IgD-negative memory B cell (primary cell): ENCODE measurements around the gene TMEM167B. TPM values are rescaled to one million over a fixed set of nuclear protein-coding genes. Genes with fewer than 3 reads are reported as not detected.

ENCODE experiments used
- H3K27ac Mint-ChIP-seq, 3 donors: one replicate each; pipeline ENCODE4 v1.8.0; 2020 to 2022; ENCODE audit warnings: mild to moderate bottlenecking in 3 of 3, mixed read lengths in 3 of 3, moderate library complexity in 1 of 3
- H3K27me3 Mint-ChIP-seq: one replicate; pipeline ENCODE4 v1.8.0; 2021; ENCODE audit warnings: mixed read lengths
- H3K36me3 Mint-ChIP-seq: one replicate; pipeline ENCODE4 v1.8.0; 2020; ENCODE audit warnings: mild to moderate bottlenecking, mixed read lengths
- H3K4me1 Mint-ChIP-seq, 3 donors: one replicate each; pipeline ENCODE4 v1.8.0; 2020 to 2022; ENCODE audit warnings: mixed read lengths in 3 of 3, mild to moderate bottlenecking in 1 of 3
- H3K4me3 Mint-ChIP-seq, 4 donors: one replicate each; pipeline ENCODE4 v1.8.0; 2020 to 2022; ENCODE audit warnings: mild to moderate bottlenecking in 4 of 4, mixed read lengths in 4 of 4, moderate library complexity in 3 of 4
- H3K9me3 Mint-ChIP-seq, 3 donors: one replicate each; pipeline ENCODE4 v1.8.0; 2020 to 2021; ENCODE audit warnings: mixed read lengths in 3 of 3, mild to moderate bottlenecking in 1 of 3
- polyA plus RNA-seq: library from polyadenylated mRNA; unstranded; fragments of 300-500 nt; fragmentation: Illumina TruSeq; gene quantifications from one replicate; pipeline ENCODE4 v1.2.3, GENCODE V29; 2021

The TMEM167B gene
- polyA plus RNA-seq, 1 donor from 2014 or later, result 34.8 TPM

GRCh38 chr1:109094871-109095270, 4.3 kb downstream of the TMEM167B start:
- H3K27ac Mint-ChIP-seq, result peak overlapping the region in 1 of 3 donors; percentile 48
- peaks cover 1% of the 10 kb centered on the region for H3K36me3 Mint-ChIP-seq
- peak overlapping the region in 1 of 4 donors; percentile 60 for H3K4me3 Mint-ChIP-seq
- no peaks in the 10 kb centered on the region for H3K27me3 Mint-ChIP-seq
- peaks cover 22 to 30% (median 29%) of the 10 kb centered on the region in 3 donors for H3K4me1 Mint-ChIP-seq
- H3K9me3 Mint-ChIP-seq, result no peaks in the 10 kb centered on the region

- H3K9me3 Mint-ChIP-seq, result no peaks in the 10 kb centered on the region
- H3K27ac Mint-ChIP-seq, result no peak overlapping the region
- H3K27me3 Mint-ChIP-seq, result no peaks in the 10 kb centered on the region
- peak overlapping the region in 1 of 4 donors; percentile 60 for H3K4me3 Mint-ChIP-seq
- H3K36me3 Mint-ChIP-seq, result peaks cover 1% of the 10 kb centered on the region
- peaks cover 18 to 27% (median 26%) of the 10 kb centered on the region in 3 donors for H3K4me1 Mint-ChIP-seq
These were observed 5.1 kb downstream of the TMEM167B start for GRCh38 chr1:109095631-109096030.

- no peak overlapping the region for H3K27ac Mint-ChIP-seq
- peak overlapping the region in 1 of 4 donors; percentile 10 for H3K4me3 Mint-ChIP-seq
- peaks cover 1% of the 10 kb centered on the region for H3K36me3 Mint-ChIP-seq
- H3K27me3 Mint-ChIP-seq, result no peaks in the 10 kb centered on the region
- H3K4me1 Mint-ChIP-seq, result peaks cover 18 to 27% (median 25%) of the 10 kb centered on the region in 3 donors
- H3K9me3 Mint-ChIP-seq, result no peaks in the 10 kb centered on the region
These were observed 5.6 kb downstream of the TMEM167B start for GRCh38 chr1:109096120-109096519.

- Mint-ChIP-seq H3K4me1 (peaks cover 8 to 12% (median 10%) of the 10 kb centered on the region in 3 donors), H3K27me3 (no peaks in the 10 kb centered on the region), H3K4me3 (peak overlapping the region; percentile 90 to 98 (median 96)), H3K9me3 (no peaks in the 10 kb centered on the region), H3K36me3 (peaks cover 1% of the 10 kb centered on the region), H3K27ac (peak overlapping the region; percentile 93 to 98 (median 97))
These were observed 9.6 kb downstream of the TMEM167B start for GRCh38 chr1:109099938-109100773.

DNA sequence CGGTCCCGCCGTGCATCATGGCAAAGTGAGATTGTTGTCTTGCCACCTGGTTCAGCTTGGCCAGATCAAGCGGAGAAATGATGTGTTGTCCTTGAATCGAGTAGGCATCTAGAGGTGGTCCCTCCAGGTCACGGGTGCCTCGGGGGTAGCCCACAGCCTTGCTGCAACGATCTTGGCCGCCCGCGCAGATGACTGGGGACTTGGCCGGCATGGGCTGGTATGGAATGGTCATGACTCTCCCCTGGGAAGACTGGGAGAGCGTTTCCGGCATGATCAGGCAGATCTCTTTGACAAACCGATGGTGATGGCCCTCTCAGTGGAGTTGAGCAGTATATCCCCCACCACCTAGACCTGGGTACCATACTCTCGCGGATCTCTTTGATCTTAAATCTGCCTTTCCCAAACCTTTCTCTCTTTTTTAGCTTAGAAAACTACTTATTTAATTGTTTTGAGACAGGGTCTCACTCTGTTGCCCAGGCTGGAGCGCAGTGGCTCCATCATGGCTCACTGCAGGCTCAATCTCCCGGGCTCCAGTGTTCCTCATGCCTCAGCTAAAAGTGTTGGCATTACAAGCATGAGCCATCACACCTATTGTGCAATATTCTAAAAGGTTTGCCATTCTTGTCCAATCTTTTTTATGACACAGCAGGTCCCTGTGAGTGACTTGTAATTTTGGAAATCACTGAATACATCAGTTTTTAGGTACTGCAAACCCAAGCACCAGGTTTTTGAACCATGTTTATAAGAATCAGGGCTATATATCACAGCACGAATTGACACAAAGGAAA, 14.0 kb downstream of the TMEM167B start:
- H3K4me1 Mint-ChIP-seq, result peaks cover 6 to 14% (median 9%) of the 10 kb centered on the region in 3 donors
- H3K4me3 Mint-ChIP-seq, result peak overlapping the region in 1 of 4 donors; percentile 6

DNA sequence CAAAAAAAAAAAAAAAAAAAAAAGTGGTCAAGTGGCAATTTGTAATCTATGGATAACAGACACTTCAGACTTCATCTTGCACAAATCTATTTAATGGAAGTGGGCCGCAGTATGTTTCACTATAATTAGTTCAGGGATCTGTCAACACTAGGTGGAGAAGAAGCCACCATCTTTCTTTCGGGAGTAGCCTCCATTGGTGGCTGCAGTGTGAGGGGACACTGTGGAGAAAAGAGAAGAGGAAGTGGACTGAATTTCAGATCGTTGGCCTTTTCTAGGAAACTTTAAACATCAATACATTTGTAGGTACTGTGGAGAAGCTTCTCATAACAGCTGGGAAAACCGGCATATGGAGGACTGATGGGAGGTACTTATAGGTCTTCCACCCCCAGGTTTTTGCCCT, 15.3 kb downstream of the TMEM167B start:
- peaks cover 2% of the 10 kb centered on the region for H3K27me3 Mint-ChIP-seq
- H3K36me3 Mint-ChIP-seq, result no peaks in the 10 kb centered on the region

More for the DNA sequence above, 14.0 kb downstream of the TMEM167B start:
- no peaks in the 10 kb centered on the region for H3K27me3 Mint-ChIP-seq
- peak overlapping the region in 2 of 3 donors; percentile 8 to 27 for H3K27ac Mint-ChIP-seq
- no peaks in the 10 kb centered on the region for H3K9me3 Mint-ChIP-seq
- no peaks in the 10 kb centered on the region for H3K36me3 Mint-ChIP-seq

DNA sequence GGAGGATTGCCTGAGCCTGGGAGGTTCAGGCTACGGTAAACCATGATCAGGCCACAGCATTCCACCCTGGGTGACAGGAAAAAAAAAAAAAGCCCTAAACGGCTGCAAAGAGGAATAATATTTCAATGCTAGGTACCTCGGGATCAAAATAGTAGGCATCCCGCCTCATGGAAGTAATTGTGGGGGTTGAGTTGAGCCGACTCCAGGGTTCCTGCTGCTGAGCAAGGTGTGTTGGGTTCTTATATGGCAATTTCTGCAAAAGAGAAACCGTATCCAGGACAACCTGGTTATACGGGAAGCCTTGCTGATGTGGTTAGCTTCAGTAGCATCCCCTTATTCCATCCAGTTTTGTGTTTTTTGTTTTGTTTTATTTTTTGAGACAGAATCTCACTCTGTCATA, 17.2 kb downstream of the TMEM167B start:
- Mint-ChIP-seq H3K27me3 (peaks cover 10% of the 10 kb centered on the region), H3K27ac (no peak overlapping the region), H3K36me3 (peaks cover 2% of the 10 kb centered on the region), H3K9me3 (no peaks in the 10 kb centered on the region), H3K4me3 (no peak overlapping the region), H3K4me1 (peaks cover 5 to 13% (median 7%) of the 10 kb centered on the region in 3 donors)

More for the DNA sequence above, 15.3 kb downstream of the TMEM167B start:
- Mint-ChIP-seq H3K27ac (no peak overlapping the region), H3K4me1 (peaks cover 3 to 7% (median 5%) of the 10 kb centered on the region in 3 donors), H3K4me3 (peak overlapping the region in 1 of 4 donors; percentile 47), H3K9me3 (no peaks in the 10 kb centered on the region)

DNA sequence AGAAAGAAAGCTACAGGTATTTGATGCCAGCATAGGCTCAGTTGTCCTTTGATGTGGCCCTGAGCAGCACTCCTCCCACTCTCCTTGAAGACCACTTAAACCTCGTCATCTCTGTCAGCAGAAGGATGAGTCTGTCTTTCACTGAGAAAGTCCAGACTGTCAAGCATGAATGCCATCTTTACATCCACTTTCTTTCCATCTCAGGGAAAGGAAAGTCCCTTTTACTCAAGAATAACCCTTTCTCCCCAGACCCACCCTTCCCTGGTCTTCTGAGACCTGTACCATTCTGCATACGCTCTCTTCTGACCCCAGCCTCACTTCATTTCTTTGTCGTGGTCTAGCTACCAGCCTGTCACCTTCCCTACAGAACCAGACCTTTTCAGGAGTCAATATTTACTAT, 19.3 kb downstream of the TMEM167B start:
- peaks cover 2% of the 10 kb centered on the region for H3K36me3 Mint-ChIP-seq
- H3K27ac Mint-ChIP-seq, result peak overlapping the region in 1 of 3 donors; percentile 22
- peaks cover 0 to 3% (median 0%) of the 10 kb centered on the region in 3 donors for H3K9me3 Mint-ChIP-seq
- peaks cover 11 to 20% (median 17%) of the 10 kb centered on the region in 3 donors for H3K4me1 Mint-ChIP-seq
- peaks cover 24% of the 10 kb centered on the region for H3K27me3 Mint-ChIP-seq
- H3K4me3 Mint-ChIP-seq, result no peak overlapping the region

DNA sequence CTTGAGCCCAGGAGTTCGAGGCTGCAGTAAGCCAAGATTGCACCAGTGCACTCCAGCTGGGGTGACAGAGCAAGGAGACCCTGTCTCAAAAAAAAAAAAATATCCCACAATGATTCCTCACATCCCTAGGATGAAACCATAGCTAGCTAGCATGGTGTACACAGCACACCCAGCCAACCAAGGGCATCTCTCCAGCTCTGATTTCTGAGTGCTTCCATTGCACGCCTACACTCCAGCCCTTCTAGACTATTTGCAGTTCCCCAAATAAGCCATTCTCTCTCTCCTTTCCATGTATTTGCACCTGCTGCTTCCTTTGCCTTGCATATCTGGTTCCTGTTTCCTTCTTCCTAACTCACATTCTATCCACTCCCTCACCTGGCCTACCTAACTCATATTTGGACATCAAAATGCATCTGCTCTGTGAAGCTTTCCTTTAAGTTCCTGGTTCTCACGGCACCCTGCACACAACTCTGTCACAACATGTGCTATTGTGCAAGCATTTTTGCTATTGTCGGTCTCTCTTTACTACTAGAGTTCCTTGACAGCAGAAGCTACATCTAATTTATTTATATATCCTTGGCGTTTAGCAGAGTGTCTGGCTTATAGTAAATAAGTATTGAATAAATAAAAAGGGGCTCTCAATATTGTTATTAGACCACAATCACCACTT, 21.0 kb downstream of the TMEM167B start:
- peak overlapping the region in 1 of 4 donors; percentile 97 for H3K4me3 Mint-ChIP-seq
- H3K4me1 Mint-ChIP-seq, result peaks cover 11 to 21% (median 13%) of the 10 kb centered on the region in 3 donors
- H3K36me3 Mint-ChIP-seq, result peaks cover 2% of the 10 kb centered on the region
- H3K27me3 Mint-ChIP-seq, result peaks cover 31% of the 10 kb centered on the region
- H3K27ac Mint-ChIP-seq, result peak overlapping the region; percentile 65 to 98 (median 98)
- peaks cover 0 to 3% (median 0%) of the 10 kb centered on the region in 3 donors for H3K9me3 Mint-ChIP-seq

DNA sequence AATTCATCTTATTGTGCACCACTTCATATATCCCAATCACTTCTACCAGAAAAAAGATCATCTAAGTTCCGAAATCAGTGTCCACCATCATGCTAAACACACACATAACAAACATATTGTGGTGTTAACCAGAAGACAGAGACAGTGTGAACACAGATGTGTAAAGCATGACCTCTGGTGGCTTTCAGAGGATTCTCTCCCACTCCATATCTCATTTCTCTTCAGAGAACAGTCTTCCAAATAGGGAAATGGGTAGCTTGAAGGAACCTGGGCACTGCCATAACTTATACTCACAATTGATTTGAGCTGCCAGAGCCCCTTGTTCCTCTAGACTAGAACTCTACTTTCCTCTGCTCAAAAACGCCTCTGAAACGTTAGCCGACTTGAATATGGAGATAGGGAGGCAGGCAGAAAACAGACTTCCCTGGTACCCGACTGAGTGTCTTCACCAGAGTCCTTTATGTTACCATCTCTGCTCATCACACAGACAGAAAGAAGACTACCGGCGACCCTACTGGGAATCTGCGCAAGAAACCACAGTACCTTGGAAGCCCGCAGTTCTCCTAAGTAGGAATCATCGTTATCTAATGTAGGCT, 21.6 kb downstream of the TMEM167B start:
- Mint-ChIP-seq H3K27ac (peak overlapping the region; percentile 91 to 98 (median 98)), H3K4me3 (peak overlapping the region; percentile 84 to 97 (median 89)), H3K36me3 (peaks cover 2% of the 10 kb centered on the region), H3K4me1 (peaks cover 11 to 21% (median 13%) of the 10 kb centered on the region in 3 donors), H3K9me3 (peaks cover 0 to 3% (median 0%) of the 10 kb centered on the region in 3 donors), H3K27me3 (peaks cover 31% of the 10 kb centered on the region)

DNA sequence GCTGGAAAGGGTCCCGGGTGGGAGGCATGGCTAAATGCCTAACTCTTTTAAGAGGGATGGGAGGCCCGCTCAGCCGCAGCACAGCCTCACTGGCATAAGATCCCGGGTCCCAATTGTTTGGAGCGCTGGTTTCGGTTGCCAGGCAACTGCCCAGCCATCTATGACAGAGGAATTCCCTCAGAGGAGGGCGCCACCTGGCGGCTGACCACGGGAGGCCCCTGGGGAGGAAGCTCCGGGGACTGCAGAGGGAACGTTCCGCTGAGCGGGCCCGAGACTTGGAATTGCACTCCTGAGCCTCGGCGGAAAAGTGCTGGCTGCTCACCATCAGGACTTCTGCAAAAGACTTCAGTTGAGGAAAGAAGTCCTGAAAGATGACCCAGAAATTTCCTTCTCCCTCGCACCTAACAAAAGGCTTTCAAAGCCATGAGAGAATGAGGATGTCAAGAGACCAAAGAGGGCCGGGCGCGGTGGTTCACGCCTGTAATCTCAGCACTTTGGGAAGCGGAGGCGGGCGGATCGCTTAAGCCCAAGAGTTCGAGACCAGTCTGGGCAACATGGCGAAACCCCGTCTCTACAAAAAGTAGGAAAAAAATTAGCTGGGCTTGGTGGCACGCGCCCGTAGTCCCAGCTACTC, 22.2 kb downstream of the TMEM167B start:
- H3K4me1 Mint-ChIP-seq, result peaks cover 11 to 21% (median 13%) of the 10 kb centered on the region in 3 donors

DNA sequence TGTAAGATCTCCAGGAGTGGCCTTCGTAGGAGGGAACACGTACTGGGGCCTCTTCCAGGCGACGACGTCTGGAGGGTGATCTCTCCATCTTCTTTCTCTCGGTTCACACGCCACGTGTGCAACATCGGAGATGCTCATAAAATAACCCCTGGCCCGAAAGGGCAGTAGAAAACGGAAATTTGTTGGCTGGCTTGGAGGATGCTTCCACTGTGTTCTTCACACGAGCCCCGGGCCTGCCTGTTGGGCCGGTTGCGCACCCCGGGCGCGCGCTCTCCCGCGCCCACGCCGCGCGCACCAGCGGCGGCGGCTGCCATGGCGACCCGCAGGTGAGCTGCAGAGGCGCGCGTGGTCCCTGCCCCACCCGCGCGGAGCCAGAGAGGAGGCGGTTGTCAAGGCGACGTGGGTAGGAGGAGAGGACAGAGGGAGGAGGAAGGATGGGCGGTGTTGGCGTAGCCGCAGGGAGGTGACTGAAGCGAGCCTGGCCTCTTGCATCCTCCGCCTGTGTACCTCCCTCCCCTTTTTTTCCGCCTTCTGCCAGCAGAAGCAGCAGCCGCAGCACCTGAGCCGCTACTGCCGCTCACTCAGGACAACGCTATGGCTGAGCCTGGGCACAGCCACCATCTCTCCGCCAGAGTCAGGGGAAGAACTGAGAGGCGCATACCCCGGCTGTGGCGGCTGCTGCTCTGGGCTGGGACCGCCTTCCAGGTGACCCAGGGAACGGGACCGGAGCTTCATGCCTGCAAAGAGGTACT, 23.2 kb downstream of the TMEM167B start, which contains the start of gene ELAPOR1:
TSS of gene ELAPOR1 (plus strand) at position 526 of the 752 bp plus-strand sequence. CDS start at position 595, 69 bp downstream.
- Mint-ChIP-seq H3K36me3 (peaks cover 3% of the 10 kb centered on the region), H3K4me1 (peaks cover 11 to 21% (median 13%) of the 10 kb centered on the region in 3 donors), H3K9me3 (peaks cover 0 to 3% (median 0%) of the 10 kb centered on the region in 3 donors), H3K27ac (peak within 1 kb of the TSS; percentile 91 to 98 (median 98)), H3K27me3 (peaks cover 33% of the 10 kb centered on the region), H3K4me3 (peak within 1 kb of the TSS; percentile 84 to 97 (median 89))

More for the DNA sequence above, 22.2 kb downstream of the TMEM167B start:
- Mint-ChIP-seq H3K4me3 (peak overlapping the region; percentile 84 to 97 (median 89)), H3K27ac (peak overlapping the region; percentile 91 to 98 (median 98)), H3K36me3 (peaks cover 2% of the 10 kb centered on the region), H3K27me3 (peaks cover 31% of the 10 kb centered on the region), H3K9me3 (peaks cover 0 to 3% (median 0%) of the 10 kb centered on the region in 3 donors)

- peaks cover 0 to 3% (median 0%) of the 10 kb centered on the region in 3 donors for H3K9me3 Mint-ChIP-seq
- H3K4me3 Mint-ChIP-seq, result peak overlapping the region; percentile 12 to 97 (median 86)
- H3K27ac Mint-ChIP-seq, result peak overlapping the region in 1 of 3 donors; percentile 98
- H3K27me3 Mint-ChIP-seq, result peaks cover 33% of the 10 kb centered on the region
- peaks cover 11 to 21% (median 13%) of the 10 kb centered on the region in 3 donors for H3K4me1 Mint-ChIP-seq
- H3K36me3 Mint-ChIP-seq, result peaks cover 3% of the 10 kb centered on the region
These were observed 23.7 kb downstream of the TMEM167B start for GRCh38 chr1:109114342-109114674.
